H1 (cell line): ENCODE data around the gene INF2. TPM values are rescaled to one million over a fixed set of nuclear protein-coding genes. Genes with fewer than 3 reads are reported as not detected.

Experiments used
- ASH2L ChIP-seq: fragments of 200-600, 300-600 bp; sonication (generic); IDR thresholded peaks from one replicate; pipeline ENCODE4 v1.7.1; 2017; ENCODE audit warnings: low read length
- SUZ12 ChIP-seq: fragments of 200-600 bp; sonication (generic); IDR thresholded peaks from 2 replicates; pipeline ENCODE4 v1.6.1; 2012; ENCODE audit warnings: mild to moderate bottlenecking, inconsistent platforms, low read length, moderate library complexity, mixed read lengths
- polyA plus RNA-seq, 7 experiments: library from polyadenylated mRNA; depleted of rRNA in 3 of 7; stranded (reverse) in 5 of 7; unstranded in 2 of 7; fragments of >200 nt in 5 of 7; fragments of 200-250 nt in 2 of 7; gene quantifications; 1 replicate in 5 of 7; 2 replicates in 1 of 7; 4 replicates in 1 of 7; pipeline versions ENCODE4 v1.2.1 to v1.2.3, GENCODE V29; 2011 to 2013; ENCODE audit warnings: missing spikeins in 2 of 7, mixed read lengths in 2 of 7
- total RNA-seq: library from RNA; stranded (reverse); fragmentation: NEBNext Ultra II Directional; extraction: Animal tissue kit (Norgen Biotek cat#: 25700); gene quantifications from 2 replicates; pipeline ENCODE4 v1.2.1, GENCODE V29; 2021
- TF ChIP-seq, protein P1 (sequence below): IDR thresholded peaks from 2 replicates; pipeline ENCODE4 v1.6.1; 2012; ENCODE audit warnings: low read length, inconsistent platforms

INF2 gene
- total and polyA plus RNA-seq, 2 of the 8 experiments (the other 6 are each of a cell fraction or from before 2014, with no cell fraction given) = 29.1 to 59.5 TPM

DNA sequence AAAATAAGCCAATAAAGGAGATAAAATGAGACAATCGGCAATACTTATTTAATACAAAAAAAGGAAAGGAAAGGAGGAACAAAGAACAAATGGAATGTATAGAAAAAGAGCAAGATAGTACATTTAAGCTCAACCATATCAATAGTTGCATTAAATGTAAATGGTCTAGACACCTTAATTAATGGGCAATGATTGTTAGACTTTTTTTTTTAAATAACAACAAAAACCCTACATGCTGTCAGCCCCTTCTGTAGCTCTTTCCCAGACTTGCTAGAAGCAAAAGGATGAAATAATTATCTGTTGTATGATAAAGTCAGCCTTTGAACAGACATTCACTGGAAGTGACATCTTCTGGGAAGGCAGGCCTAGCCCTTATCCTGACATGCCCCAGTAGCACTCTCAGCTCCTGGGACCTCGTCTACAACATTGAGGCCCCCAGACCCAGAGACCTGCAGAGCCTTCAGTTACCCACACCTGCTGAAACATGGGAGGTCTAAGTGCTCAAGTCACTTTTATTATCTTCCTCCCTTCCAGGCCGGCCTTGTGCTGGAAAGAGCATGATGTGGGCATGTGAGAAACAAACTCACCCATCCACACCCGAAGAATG, 76.9 kb downstream of the INF2 start (continued):
- TF ChIP-seq, protein P1, sequence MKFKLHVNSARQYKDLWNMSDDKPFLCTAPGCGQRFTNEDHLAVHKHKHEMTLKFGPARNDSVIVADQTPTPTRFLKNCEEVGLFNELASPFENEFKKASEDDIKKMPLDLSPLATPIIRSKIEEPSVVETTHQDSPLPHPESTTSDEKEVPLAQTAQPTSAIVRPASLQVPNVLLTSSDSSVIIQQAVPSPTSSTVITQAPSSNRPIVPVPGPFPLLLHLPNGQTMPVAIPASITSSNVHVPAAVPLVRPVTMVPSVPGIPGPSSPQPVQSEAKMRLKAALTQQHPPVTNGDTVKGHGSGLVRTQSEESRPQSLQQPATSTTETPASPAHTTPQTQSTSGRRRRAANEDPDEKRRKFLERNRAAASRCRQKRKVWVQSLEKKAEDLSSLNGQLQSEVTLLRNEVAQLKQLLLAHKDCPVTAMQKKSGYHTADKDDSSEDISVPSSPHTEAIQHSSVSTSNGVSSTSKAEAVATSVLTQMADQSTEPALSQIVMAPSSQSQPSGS = no peak
- TF ChIP-seq SUZ12 = no peak
- TF ChIP-seq ASH2L = no peak
